ENCODE results near the gene DTD1.

DTD1 gene

DNA sequence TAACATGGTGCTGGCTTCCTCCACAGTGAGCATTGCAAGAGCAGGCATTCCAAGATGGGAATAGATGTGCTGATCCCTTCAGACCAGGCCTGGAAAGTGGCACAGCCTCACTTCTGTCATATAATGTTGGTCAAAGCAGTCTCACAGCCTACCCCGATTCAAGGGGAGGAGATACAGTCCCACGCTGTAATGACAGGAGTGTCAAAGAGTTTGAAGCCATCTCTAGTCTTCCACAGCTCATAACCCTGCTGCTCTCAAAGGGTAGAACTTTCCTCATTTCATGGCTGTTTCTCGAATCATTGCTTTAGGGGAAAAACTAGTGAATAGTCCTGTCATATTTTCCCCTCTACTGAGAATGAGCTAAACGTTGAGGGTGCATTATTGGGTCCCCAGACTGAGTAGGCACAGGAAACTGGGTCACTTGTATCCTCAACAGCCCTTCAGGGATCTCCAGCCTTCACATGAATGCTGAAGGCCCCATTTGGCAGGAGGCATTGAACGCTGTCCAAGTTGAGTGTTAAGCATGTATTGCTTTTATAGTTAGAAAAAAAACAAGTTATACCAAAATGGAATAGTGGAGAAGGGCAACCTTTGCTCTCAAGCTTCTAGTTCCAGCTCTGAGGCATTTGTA, 27.3 kb downstream of the DTD1 start:
- DNase-seq = peak; percentile 21

DNA sequence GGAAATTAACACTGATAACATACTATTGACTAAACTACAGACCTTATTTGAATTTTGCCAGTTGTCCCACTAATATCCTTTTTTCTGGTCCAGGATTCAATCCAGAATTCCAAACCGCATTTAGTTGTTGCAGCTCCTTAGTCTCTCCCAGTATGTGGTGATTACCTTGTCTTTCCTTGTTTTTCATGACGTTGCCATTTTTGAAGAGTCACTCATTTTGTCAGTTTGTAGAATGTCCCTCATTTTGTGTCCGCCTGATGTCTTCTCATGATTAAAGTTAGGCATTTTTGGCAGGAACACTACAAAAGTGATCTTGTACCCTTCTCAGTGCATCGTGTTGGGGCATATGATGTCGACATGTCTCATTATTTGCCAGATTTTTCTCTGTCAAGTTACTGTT, 33.1 kb downstream of the DTD1 start:
- no peak for DNase-seq

GRCh38 chr20:18623156-18623910, 35.5 kb downstream of the DTD1 start:
- no peak for DNase-seq

DNA sequence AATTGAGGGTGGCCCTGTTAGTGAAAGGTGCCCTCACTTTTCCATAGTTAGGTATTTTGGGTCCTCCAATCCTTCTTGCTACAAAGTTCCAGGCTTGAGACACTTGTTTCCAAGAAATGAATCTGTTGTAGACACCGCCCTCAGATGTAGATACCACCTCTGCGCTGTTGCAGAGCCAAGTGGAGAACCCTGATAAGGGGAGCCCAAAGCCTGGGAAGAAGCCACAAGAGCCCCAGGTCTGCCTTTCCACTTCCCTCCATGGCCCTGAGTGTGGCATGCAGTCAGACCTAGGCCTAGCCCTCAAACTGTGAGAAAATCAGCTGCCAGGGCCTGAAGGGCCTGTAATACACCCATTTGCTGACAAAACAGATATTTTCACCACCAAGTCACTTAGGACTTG, 37.1 kb downstream of the DTD1 start:
- DNase-seq = no peak

DNA sequence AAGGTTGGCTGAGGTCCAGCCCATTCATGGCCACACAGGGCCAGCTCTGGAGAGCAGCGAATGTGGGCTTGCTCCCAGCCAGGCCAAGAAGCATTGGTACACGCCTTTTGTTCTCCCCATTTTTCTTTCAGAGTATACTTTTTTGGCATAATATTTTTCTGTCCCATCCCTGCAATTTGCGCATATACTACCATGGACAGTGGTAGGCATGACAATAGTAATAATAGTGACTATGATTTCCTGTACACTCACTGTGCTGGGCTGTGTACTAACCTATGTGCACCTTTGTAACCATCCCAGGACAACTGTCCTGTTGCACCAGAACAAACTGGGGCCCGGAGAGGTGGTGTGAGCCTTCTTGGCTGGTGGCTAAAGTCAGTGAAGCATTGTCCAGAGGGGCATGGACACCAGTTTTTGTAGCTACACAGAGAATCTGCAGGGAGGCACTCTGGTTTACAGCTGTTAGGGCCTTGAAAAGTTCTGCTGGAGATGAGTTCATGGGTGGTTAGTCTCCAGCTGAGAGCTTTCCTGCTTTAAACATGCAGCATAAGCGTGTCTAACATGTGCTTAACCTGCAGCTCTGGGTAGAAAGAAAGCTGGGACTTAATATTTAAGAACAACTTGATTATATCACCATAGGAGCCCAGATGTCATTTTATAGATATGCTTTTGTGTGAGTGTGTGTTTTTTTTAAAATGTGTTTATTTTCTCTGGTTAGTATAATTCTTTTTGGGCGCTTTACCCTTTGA, 38.2 kb downstream of the DTD1 start:
- DNase-seq = no peak

- peak; percentile 12 for DNase-seq
Measured at GRCh38 chr20:18628330-18628920, 40.6 kb downstream of the DTD1 start.

GRCh38 chr20:18632196-18632789, 44.4 kb downstream of the DTD1 start:
- DNase-seq = peak; percentile 75

DNA sequence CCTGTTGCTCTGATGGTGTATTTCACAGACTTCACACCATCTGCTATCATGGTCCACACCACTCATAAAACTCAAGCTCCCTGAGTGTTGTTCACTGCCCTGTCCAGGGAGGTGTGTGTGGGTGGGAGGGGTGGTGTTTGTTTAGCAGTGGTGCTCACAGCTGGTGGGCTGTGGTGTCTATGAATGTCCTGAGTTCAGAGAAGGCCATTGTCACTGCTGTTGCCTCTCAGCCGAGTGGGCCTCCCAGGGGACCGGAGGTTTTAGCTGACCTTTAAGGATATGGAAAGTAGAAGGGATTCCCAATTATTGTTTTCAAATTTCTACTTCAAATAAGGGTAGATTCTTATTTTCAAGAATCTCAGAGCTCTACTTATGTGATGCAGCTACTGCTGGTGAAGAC, 45.6 kb downstream of the DTD1 start:
- DNase-seq = no peak

- no peak for DNase-seq
Measured at GRCh38 chr20:18634501-18634900, 46.6 kb downstream of the DTD1 start.

GRCh38 chr20:18635380-18635779, 47.5 kb downstream of the DTD1 start:
- no peak for DNase-seq

GRCh38 chr20:18637224-18637623, 49.4 kb downstream of the DTD1 start:
- no peak for DNase-seq

DNA sequence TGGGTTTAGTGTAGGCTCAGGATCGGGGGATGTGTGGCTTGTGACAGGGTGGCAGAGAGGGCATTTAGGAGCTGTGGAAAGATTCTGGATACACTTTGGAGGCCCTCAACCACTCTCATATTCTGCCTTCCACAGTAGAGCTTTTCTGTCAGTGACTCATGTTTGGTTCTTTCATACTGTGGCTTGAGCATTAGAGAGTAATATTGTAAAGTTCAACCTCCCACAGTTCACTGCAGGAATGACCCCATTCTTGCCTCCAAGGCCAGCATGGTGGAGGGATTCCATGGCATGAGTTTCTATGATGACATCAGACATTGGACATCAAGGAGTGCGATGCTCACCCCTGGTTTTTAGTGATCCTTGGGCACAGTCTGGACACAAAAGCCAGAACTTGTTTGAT, 50.9 kb downstream of the DTD1 start:
- DNase-seq = no peak

GRCh38 chr20:18639501-18639979, 51.7 kb downstream of the DTD1 start:
- DNase-seq = no peak

- no peak for DNase-seq
Measured at GRCh38 chr20:18645196-18645745, 57.4 kb downstream of the DTD1 start.

DNA sequence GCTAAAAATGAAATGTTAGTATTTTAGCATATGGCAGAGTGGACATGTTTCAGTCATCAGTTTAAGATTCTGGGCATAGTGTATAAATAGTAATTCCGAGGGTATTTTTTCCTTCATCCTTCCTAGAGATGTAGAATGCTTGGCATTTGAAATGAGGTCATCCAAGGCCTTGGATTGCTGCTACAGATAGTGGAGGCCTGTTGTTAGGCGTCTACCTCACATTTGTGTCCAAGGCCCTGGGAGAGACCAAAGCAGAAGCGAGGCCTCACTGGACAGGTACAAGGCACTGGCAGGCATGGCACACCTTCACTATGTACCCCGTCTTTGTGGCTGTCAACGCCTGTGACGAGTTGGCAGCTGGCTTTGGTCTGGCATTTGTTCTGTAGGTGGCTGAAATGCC, 58.0 kb downstream of the DTD1 start:
- DNase-seq = no peak

DNA sequence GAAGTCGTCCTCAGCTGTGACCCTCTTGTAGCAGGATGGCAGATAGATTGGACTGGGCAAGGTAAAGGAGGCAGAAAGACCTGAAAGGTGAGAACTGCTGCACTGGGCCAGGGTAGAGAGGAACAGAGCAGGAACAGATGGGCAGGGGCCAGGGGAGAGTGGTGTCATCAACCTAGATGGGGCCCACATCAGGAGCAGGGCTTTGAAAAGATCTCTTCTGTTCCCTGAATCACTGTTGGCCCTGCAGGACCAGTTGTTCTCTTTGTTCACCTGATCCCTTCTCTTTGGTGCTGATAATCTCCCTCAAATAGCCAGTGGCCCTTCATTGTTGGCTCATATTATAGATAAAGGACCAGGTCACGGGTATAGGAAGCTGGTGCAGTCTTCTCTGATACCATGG, 59.9 kb downstream of the DTD1 start:
- no peak for DNase-seq

- DNase-seq = no peak
Measured at GRCh38 chr20:18650224-18650623, 62.4 kb downstream of the DTD1 start.

DNA sequence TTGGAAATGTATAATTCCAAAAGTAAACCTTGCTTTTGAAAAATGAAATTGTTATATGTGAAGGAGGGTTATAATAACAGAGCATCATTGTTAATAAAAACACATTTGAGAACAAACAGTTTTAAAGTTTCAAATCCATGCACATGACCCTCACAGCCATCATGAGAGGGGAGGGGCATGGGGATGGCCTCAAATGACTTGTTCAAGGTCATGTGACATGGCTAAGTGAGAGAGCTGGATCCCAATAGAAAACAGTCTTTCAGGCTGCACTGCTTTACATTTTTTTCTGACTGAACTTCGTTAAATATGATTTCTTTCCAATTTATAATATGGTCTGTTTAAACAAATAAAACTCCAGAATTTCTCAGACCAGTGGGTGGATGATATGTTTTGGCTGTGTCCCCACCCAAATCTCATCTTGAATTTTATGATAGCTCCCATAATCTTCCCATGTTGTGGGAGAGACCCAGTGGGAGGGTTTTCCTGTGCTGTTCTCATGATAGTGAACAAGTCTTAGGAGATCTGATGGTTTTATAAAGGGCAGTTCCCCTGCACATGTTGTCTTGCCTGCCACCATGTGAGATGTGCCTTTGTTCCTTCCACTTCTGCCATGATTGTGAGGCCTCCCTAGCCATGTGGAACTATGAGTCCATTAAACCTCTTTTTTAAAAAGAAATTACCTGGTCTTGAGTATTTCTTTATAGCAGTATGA, 66.0 kb downstream of the DTD1 start:
- DNase-seq = no peak

- DNase-seq = no peak
Measured at GRCh38 chr20:18654448-18654773, 66.6 kb downstream of the DTD1 start.

- no peak for DNase-seq
Measured at GRCh38 chr20:18657575-18657974, 69.7 kb downstream of the DTD1 start.

DNA sequence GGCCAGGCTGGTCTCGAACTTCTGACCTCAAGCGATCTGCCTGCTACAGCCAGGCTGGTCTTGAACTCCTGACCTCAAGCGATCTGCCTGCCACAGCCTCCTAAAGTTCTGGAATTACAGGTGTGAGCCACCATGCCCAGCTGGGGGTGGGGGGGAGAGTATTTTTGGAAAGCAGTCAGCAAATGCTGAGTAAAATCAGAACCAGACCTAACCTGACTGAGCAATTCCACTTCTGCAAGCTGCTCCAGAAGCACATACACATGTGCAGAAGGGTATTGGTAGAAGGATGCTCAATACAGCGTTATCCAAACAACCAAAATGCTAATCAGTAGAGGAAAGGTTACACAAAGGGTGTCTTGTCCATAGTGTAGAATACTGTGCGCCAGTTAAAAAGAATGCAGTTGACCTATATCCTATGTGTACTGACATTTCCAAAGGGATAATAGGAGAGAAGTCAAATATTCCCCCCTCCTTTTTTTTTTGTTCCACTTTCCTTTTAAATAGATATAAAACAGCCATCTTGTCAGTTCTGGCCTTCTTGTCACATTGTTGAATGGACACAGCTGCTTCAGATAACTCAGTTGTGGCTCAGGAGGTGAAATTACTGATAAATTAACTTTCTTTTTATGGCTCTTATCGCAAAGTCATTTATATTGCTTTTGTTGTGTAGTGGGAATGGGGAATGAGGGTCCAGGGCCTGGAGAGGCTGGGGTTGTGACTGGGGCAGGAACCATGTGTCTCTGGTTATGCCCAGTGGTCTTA, 74.6 kb downstream of the DTD1 start:
- no peak for DNase-seq

DNA sequence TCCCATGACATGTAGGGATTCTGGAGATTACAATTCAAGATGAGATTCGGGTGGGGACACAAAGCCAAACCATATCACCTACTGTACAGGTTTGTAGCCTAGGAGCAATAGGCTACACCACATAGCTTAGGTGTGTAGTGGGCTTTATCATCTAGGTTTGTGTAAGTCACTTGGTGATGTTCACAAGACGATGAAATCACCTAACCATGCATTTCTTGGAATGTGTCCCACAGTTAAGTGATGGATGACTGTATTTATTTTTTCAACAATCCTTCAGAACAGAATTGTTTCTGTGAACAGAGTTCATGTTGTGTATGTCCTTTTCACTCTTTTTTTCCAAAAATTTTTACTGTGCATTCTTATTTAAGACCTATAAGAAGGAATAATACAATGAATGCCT, 76.1 kb downstream of the DTD1 start:
- no peak for DNase-seq

Measured in DMS79 treated with DMSO at 0.1 percent for 48 hours (cell line).